Adipocyte (in vitro differentiated cells): ENCODE measurements around the gene CLEC16A.

ENCODE experiments used
- DNase-seq: peaks from one replicate; pipeline ENCODE4 v3.0.0-alpha.2; 2015; ENCODE audit warnings: low read depth
- H3K27me3 ChIP-seq: replicated peaks from 2 replicates; pipeline ENCODE4 v1.7.0; 2013; ENCODE audit warnings: mild to moderate bottlenecking, low read length, moderate library complexity; ENCODE audit not compliant: control insufficient read depth, insufficient read depth
- H3K36me3 ChIP-seq: 2 replicates; pipeline ENCODE4 v1.7.0; 2013; ENCODE audit warnings: low read length, mild to moderate bottlenecking, moderate library complexity; ENCODE audit not compliant: control insufficient read depth, insufficient read depth, severe bottlenecking
- H3K4me1 ChIP-seq: 2 replicates; pipeline ENCODE4 v1.7.0; 2013; ENCODE audit warnings: mild to moderate bottlenecking, low read length, moderate library complexity; ENCODE audit not compliant: control insufficient read depth, insufficient read depth
- H3K4me3 ChIP-seq: 2 replicates; pipeline ENCODE4 v1.7.0; 2013; ENCODE audit warnings: mild to moderate bottlenecking, low read length, moderate library complexity
- H3K9ac ChIP-seq: 2 replicates; pipeline ENCODE4 v1.7.0; 2013; ENCODE audit warnings: mild to moderate bottlenecking, low read length, moderate library complexity
- H3K9me3 ChIP-seq: 2 replicates; pipeline ENCODE4 v1.7.0; 2013; ENCODE audit warnings: mild to moderate bottlenecking, low read length, moderate library complexity; ENCODE audit not compliant: control insufficient read depth

Gene CLEC16A

GRCh38 chr16:11127610-11128195, 183.3 kb downstream of the CLEC16A start:
- H3K9ac ChIP-seq, result no peak overlapping the region
- no peak for DNase-seq
- H3K27me3 ChIP-seq, result no peaks in the 10 kb centered on the region
- peaks cover 40% of the 10 kb centered on the region for H3K36me3 ChIP-seq
- H3K9me3 ChIP-seq, result no peaks in the 10 kb centered on the region
- no peak overlapping the region for H3K4me3 ChIP-seq
- peaks cover 14% of the 10 kb centered on the region for H3K4me1 ChIP-seq

DNA sequence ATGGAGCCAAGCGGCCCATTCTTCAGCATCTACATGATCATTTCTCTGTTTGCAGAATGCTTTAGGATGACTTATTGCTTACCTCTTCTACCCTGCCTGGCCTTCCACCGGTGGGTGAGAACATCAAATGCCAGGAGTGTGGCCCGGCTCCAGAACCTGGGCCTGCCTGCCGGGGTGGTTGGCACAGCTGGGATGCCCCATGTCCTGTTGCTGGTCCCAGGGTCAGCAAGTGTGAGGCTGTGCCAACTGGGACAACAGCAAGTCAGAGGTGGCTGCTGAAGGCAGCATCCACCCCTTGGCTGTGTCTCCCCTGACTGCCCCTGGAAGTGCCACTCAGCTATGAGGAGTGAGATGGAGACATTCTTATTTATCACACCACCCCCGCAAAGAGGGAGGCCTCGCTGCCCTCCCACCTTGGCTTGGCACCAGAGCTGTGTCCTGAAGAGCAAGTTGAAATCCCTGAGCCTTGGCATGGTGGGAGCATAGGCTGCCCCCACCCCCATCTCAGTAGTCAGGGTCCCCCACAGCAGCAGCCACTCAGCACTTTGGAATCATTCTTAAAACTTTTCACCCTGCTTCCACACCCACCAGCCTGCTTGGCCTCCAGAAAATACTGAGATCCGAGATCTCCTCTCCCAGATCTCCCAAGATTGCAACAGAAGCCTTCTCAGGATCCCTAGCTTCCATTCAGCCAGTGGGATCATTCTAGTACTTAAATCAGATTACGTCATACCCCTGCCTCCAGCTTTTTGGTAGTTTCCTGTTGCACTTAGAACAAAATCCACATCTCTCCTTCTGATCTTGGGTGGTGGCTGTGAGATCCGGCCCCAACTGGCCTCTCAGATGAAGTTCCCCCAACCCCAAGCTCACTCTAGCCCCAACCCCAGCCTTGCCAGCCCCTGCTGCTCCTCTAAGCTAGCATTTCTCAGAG, 184.1 kb downstream of the CLEC16A start:
- Histone ChIP-seq H3K4me3 (no peak overlapping the region), H3K4me1 (peaks cover 15% of the 10 kb centered on the region), H3K27me3 (no peaks in the 10 kb centered on the region), H3K9ac (no peak overlapping the region), H3K36me3 (peaks cover 36% of the 10 kb centered on the region), H3K9me3 (no peaks in the 10 kb centered on the region)
- peak; percentile 81 for DNase-seq

GRCh38 chr16:11129378-11129781, 185.0 kb downstream of the CLEC16A start:
- DNase-seq, result peak; percentile 75
- H3K9me3 ChIP-seq, result no peaks in the 10 kb centered on the region
- peaks cover 26% of the 10 kb centered on the region for H3K36me3 ChIP-seq
- H3K27me3 ChIP-seq, result no peaks in the 10 kb centered on the region
- H3K4me1 ChIP-seq, result peaks cover 24% of the 10 kb centered on the region
- no peak overlapping the region for H3K9ac ChIP-seq
- no peak overlapping the region for H3K4me3 ChIP-seq

GRCh38 chr16:11130978-11131665, 186.8 kb downstream of the CLEC16A start:
- Histone ChIP-seq H3K4me1 (peaks cover 42% of the 10 kb centered on the region), H3K4me3 (no peak overlapping the region), H3K27me3 (no peaks in the 10 kb centered on the region), H3K9me3 (no peaks in the 10 kb centered on the region), H3K36me3 (peaks cover 12% of the 10 kb centered on the region), H3K9ac (no peak overlapping the region)
- no peak for DNase-seq

GRCh38 chr16:11131706-11132105, 187.3 kb downstream of the CLEC16A start:
- Histone ChIP-seq H3K9ac (no peak overlapping the region), H3K27me3 (no peaks in the 10 kb centered on the region)

DNA sequence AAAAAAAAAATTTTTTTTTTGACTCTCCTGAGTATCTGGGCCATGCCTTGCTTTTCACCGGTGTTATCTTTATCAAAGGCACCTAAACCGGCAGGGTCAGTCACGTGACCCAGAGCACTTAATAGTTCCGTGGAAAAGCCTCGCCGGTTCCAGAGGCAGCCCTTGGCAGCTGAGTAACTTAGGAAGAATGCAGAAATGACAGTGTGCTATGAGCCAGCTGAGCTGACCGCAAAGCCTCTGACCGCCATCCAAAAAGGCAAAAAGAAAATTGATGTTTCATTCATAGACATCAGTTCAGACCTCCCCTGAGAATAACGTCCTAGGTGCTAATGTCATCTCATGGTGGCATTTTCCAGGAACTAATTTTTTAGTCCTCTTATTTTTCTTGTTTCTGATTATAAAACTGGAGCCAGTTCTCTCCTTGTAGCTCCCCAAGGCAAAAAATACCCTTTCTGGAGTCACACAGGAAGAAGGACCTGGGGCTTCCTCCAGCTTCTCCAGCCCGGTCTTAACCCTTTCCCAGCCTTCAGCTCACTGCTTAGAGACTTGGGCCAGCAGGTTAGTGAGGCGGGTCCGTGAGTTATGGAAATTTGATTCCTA, 189.1 kb downstream of the CLEC16A start:
- Histone ChIP-seq H3K4me3 (peak overlapping the region; percentile 25), H3K9ac (peak overlapping the region; percentile 9), H3K36me3 (peaks cover 3% of the 10 kb centered on the region), H3K27me3 (no peaks in the 10 kb centered on the region), H3K4me1 (peaks cover 46% of the 10 kb centered on the region), H3K9me3 (no peaks in the 10 kb centered on the region)
- peak; percentile 95 for DNase-seq

More at GRCh38 chr16:11131706-11132105, 187.3 kb downstream of the CLEC16A start:
- no peak overlapping the region for H3K4me3 ChIP-seq
- no peaks in the 10 kb centered on the region for H3K9me3 ChIP-seq
- no peak for DNase-seq
- peaks cover 48% of the 10 kb centered on the region for H3K4me1 ChIP-seq
- H3K36me3 ChIP-seq, result peaks cover 6% of the 10 kb centered on the region

DNA sequence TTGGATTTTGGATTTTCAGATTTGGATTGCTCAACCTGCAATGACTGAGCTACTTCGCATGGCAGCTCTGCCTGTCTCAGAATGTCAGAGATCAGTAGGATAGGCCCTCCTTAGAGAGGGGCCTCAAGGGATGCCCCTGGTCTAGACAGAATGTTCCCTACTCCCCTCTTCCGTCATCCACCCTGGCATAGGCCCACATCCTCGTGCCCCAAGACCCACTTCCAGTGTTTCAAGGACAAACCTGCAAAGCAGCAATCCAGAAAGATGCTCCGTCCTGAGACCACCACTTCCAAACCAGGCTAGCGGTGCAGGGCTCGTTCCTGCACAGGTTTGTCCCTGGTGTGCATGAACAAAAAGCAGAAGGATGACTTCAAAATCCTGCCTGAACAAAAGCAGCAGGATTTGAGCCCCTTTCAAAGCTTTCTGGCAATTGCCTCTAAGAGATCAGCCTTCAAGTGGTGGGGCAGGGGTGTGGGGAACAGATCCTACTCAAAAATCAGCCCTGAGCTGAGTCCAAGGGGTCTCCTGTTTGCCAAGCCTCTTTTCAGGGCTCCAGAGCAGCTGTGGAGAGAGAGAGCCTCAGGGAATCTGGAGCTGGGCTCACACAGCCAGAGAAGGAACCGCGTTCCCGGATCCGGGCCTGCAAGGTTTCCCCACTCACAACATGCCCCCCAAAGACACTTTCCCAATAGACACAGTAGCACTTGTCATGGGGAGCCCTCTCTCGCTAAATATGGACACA, 190.5 kb downstream of the CLEC16A start:
- Histone ChIP-seq H3K27me3 (no peaks in the 10 kb centered on the region), H3K9me3 (no peaks in the 10 kb centered on the region), H3K36me3 (peaks cover 3% of the 10 kb centered on the region), H3K4me3 (no peak overlapping the region), H3K4me1 (peaks cover 49% of the 10 kb centered on the region), H3K9ac (no peak overlapping the region)
- peak; percentile 25 for DNase-seq

DNA sequence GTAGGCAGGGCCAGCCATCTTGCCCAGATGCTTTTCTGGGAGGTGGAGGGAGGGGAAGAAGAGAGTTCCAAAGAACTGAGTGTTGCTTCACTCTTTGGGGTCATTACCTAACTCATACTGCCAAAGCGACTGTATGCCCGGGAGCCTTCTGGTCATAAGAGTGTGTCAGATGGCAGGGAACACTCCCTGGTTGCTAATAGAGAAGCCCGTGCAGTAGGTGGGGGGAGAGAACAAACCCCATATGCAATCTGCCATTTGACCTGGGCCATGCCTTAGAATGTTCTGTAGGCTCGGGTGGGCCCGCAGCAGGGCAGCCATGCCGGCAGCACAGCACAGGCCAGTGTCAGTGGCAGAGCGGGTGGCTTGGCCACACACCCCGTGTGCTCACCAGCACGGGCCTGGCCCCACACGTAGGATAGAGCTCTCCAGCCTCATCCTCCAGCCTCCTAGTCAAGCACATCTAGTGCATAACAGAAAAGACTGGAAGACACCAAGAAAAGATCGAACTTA, 191.2 kb downstream of the CLEC16A start:
- DNase-seq, result peak; percentile 72
- no peak overlapping the region for H3K4me3 ChIP-seq
- no peaks in the 10 kb centered on the region for H3K27me3 ChIP-seq
- H3K9me3 ChIP-seq, result no peaks in the 10 kb centered on the region
- no peak overlapping the region for H3K9ac ChIP-seq
- H3K36me3 ChIP-seq, result peaks cover 2% of the 10 kb centered on the region
- H3K4me1 ChIP-seq, result peaks cover 52% of the 10 kb centered on the region

DNA sequence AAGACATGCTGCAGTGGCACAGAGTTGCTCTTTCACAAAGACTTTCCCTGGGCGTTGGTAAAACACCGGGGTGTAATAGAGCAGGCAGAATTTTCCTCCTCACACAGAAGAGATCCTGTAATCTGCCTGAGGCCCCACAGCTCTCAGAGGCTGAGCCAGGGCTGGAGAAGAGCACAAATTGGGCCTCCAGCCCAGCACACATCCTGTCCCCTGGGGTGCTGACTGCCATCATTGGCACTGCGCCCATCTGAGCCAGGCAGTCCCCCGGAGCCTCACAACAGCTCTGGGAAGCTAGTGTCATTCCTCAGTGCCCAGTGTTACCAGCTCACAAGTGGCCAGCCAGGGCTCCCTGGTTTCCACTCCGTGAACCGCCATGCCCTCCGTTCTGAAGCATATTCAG, 192.2 kb downstream of the CLEC16A start:
- H3K4me1 ChIP-seq, result peaks cover 52% of the 10 kb centered on the region
- H3K27me3 ChIP-seq, result no peaks in the 10 kb centered on the region
- H3K36me3 ChIP-seq, result no peaks in the 10 kb centered on the region
- no peak overlapping the region for H3K9ac ChIP-seq
- peak; percentile 52 for DNase-seq
- no peak overlapping the region for H3K4me3 ChIP-seq
- no peaks in the 10 kb centered on the region for H3K9me3 ChIP-seq

- H3K4me1 ChIP-seq, result peaks cover 52% of the 10 kb centered on the region
- no peak for DNase-seq
Measured at GRCh38 chr16:11138022-11138768, 193.8 kb downstream of the CLEC16A start.

More at GRCh38 chr16:11138022-11138768, 193.8 kb downstream of the CLEC16A start:
- no peaks in the 10 kb centered on the region for H3K27me3 ChIP-seq
- no peak overlapping the region for H3K9ac ChIP-seq
- no peak overlapping the region for H3K4me3 ChIP-seq
- H3K9me3 ChIP-seq, result no peaks in the 10 kb centered on the region
- no peaks in the 10 kb centered on the region for H3K36me3 ChIP-seq
